GM19467 (cell line): Measurements from ENCODE around the gene SBNO2.

ENCODE experiments used
- ATAC-seq: cut with Tn5 transposase; IDR thresholded peaks from one replicate; pipeline ENCODE4 v1.9.1; 2021; ENCODE audit warnings: mild to moderate bottlenecking, moderate library complexity; ENCODE audit not compliant: unreplicated experiment

Gene SBNO2

GRCh38 chr19:1155352-1156304 lies 18.4 kb downstream of the SBNO2 start:
- ATAC-seq, result no peak

- ATAC-seq, result no peak
Measured at GRCh38 chr19:1154731-1155351, 19.2 kb downstream of the SBNO2 start.

- no peak for ATAC-seq
Measured at GRCh38 chr19:1153891-1154730, 20.0 kb downstream of the SBNO2 start.

- no peak for ATAC-seq
Measured at GRCh38 chr19:1151917-1152587, 22.0 kb downstream of the SBNO2 start.

- ATAC-seq, result no peak
Measured at GRCh38 chr19:1151037-1151724, 22.9 kb downstream of the SBNO2 start.

- no peak for ATAC-seq
Measured at GRCh38 chr19:1150333-1151036, 23.6 kb downstream of the SBNO2 start.

GRCh38 chr19:1149259-1150045 lies 24.6 kb downstream of the SBNO2 start:
- ATAC-seq, result no peak

GRCh38 chr19:1147934-1148549 lies 26.0 kb downstream of the SBNO2 start:
- no peak for ATAC-seq

- no peak for ATAC-seq
Measured at GRCh38 chr19:1146858-1147780, 26.9 kb downstream of the SBNO2 start.

- no peak for ATAC-seq
Measured at GRCh38 chr19:1146412-1146699, 27.7 kb downstream of the SBNO2 start.

GRCh38 chr19:1145635-1146411 lies 28.2 kb downstream of the SBNO2 start:
- no peak for ATAC-seq

GRCh38 chr19:1144741-1145140 lies 29.3 kb downstream of the SBNO2 start:
- no peak for ATAC-seq

GRCh38 chr19:1143828-1144399 lies 30.2 kb downstream of the SBNO2 start:
- ATAC-seq, result no peak

GRCh38 chr19:1141944-1142343 lies 32.1 kb downstream of the SBNO2 start:
- no peak for ATAC-seq

GRCh38 chr19:1140272-1141027 lies 33.6 kb downstream of the SBNO2 start:
- no peak for ATAC-seq

GRCh38 chr19:1139126-1139525 lies 34.9 kb downstream of the SBNO2 start:
- no peak for ATAC-seq
